Esophagus squamous epithelium (tissue), 4 donors: ENCODE data around the gene SREBF2.

ENCODE experiments used
- CTCF ChIP-seq, 6 experiments: fragments of 450-650 bp in 4 of 6; fragments of 200-600 bp in 2 of 6; sonication (generic) in 2 of 6; IDR thresholded peaks; one replicate each; pipeline ENCODE4 v1.5.1; 2016 to 2019; ENCODE audit warnings: antibody characterized with exemption in 6 of 6, mild to moderate bottlenecking in 4 of 6, moderate library complexity in 4 of 6
- POLR2A ChIP-seq, 4 donors: fragments of 450-650 bp; IDR thresholded peaks; one replicate each; pipeline ENCODE4 v1.6.1; 2017; ENCODE audit warnings: antibody characterized with exemption in 4 of 4, mild to moderate bottlenecking in 4 of 4, moderate library complexity in 3 of 4

- TF ChIP-seq POLR2A (IDR thresholded peaks at IDR 0.05) = peak in 1 of 4 donors; percentile 44
- TF ChIP-seq CTCF (IDR thresholded peaks at IDR 0.05) = no peak
These were observed 29.2 kb downstream of the SREBF2 start for GRCh38 chr22:41862160-41862529.
